ENCODE results near the gene WFDC2.

The WFDC2 gene

GRCh38 chr20:45523821-45524220 is 54.3 kb downstream of the WFDC2 start:
- no peaks in the 10 kb centered on the region for H3K36me3 Mint-ChIP-seq (ENCODE audit: low read depth)
- peaks cover 48% of the 10 kb centered on the region for H3K27me3 Mint-ChIP-seq (ENCODE audit: low read depth, poor library complexity)
- no peak overlapping the region for H3K27ac Mint-ChIP-seq
- DNase-seq, result no peak
- no peaks in the 10 kb centered on the region for H3K4me1 Mint-ChIP-seq
- H3K9me3 Mint-ChIP-seq, result no peaks in the 10 kb centered on the region
- no peak for TF ChIP-seq CTCF (IDR thresholded peaks at IDR 0.05)
- H3K4me3 Mint-ChIP-seq, result no peak overlapping the region

GRCh38 chr20:45527294-45527693 is 57.7 kb downstream of the WFDC2 start:
- DNase-seq, result no peak
- Mint-ChIP-seq H3K27me3 (ENCODE audit: low read depth, poor library complexity) (peaks cover 46% of the 10 kb centered on the region), H3K4me1 (no peaks in the 10 kb centered on the region), H3K4me3 (no peak overlapping the region), H3K36me3 (ENCODE audit: low read depth) (no peaks in the 10 kb centered on the region), H3K9me3 (no peaks in the 10 kb centered on the region), H3K27ac (no peak overlapping the region)
- TF ChIP-seq CTCF (IDR thresholded peaks at IDR 0.05), result no peak
